Breast epithelium (tissue), 4 donors: ENCODE results near the gene SMIM10L2A. TPM values are rescaled to one million over a fixed set of nuclear protein-coding genes. Genes with fewer than 3 reads are reported as not detected.

Experiments
- DNase-seq, 2 donors: peaks; one replicate each; pipeline ENCODE4 v3.0.0-alpha.2; 2019; ENCODE audit warnings: low spot score in 2 of 2
- H3K27ac ChIP-seq, 2 donors: fragments of 200-600 bp; sonication (generic) in 1 of 2; one replicate each; pipeline ENCODE4 v1.5.1; 2016 to 2019; ENCODE audit warnings: mild to moderate bottlenecking in 1 of 2
- H3K27me3 ChIP-seq, 2 donors: fragments of 200-600 bp; sonication (generic) in 1 of 2; one replicate each; pipeline versions ENCODE4 v1.5.1 to v1.6.0; 2017 to 2019; ENCODE audit warnings: control low read depth in 1 of 2, mild to moderate bottlenecking in 1 of 2
- H3K36me3 ChIP-seq: fragments of 200-600 bp; one replicate; pipeline ENCODE4 v1.5.1; 2019
- H3K4me1 ChIP-seq, 2 donors: fragments of 200-600 bp; sonication (generic); one replicate each; pipeline ENCODE4 v1.5.1; 2016 to 2019; ENCODE audit warnings: control low read depth in 1 of 2
- H3K4me3 ChIP-seq, 3 donors: fragments of 200-600 bp; sonication (generic); 1 replicate in 2 of 3; 2 replicates in 1 of 3; pipeline ENCODE4 v1.5.1; 2016 to 2019; ENCODE audit warnings: mild to moderate bottlenecking in 3 of 3, moderate library complexity in 2 of 3
- H3K9me3 ChIP-seq, 2 donors: fragments of 200-600 bp; sonication (generic) in 1 of 2; one replicate each; pipeline ENCODE4 v1.5.1; 2016 to 2019; ENCODE audit warnings: control low read depth in 1 of 2
- POLR2A ChIP-seq: fragments of 450-650 bp; IDR thresholded peaks from one replicate; pipeline ENCODE4 v1.6.1; 2016; ENCODE audit warnings: antibody characterized with exemption, mild to moderate bottlenecking, moderate library complexity
- POLR2AphosphoS5 ChIP-seq, 3 donors: sonication (generic); formaldehyde crosslinking; IDR thresholded peaks; one replicate each; pipeline ENCODE4 v1.6.1; 2017; ENCODE audit warnings: antibody characterized with exemption in 3 of 3
- intact Hi-C: fragments of 100-400 bp; cut with DNase I; formaldehyde crosslinking; loops from one replicate; pipeline ENCODE4 v1.15.1; 2023; ENCODE audit warnings: low total_unique reads
- total RNA-seq, 3 donors: library from RNA; depleted of rRNA; stranded (reverse); fragments of >200 nt; gene quantifications; one replicate each; pipeline ENCODE4 v1.1.0, GENCODE V29; 2016
- TF ChIP-seq, protein P1 (sequence below), 3 donors: fragments of 450-650 bp; IDR thresholded peaks; one replicate each; pipeline ENCODE4 v1.5.1; 2016 to 2017; ENCODE audit warnings: antibody characterized with exemption in 3 of 3, mild to moderate bottlenecking in 3 of 3, moderate library complexity in 3 of 3

SMIM10L2A gene
- total RNA-seq, 3 donors from 2014 or later, result 1.1 to 2.0 (median 1.3) TPM

DNA sequence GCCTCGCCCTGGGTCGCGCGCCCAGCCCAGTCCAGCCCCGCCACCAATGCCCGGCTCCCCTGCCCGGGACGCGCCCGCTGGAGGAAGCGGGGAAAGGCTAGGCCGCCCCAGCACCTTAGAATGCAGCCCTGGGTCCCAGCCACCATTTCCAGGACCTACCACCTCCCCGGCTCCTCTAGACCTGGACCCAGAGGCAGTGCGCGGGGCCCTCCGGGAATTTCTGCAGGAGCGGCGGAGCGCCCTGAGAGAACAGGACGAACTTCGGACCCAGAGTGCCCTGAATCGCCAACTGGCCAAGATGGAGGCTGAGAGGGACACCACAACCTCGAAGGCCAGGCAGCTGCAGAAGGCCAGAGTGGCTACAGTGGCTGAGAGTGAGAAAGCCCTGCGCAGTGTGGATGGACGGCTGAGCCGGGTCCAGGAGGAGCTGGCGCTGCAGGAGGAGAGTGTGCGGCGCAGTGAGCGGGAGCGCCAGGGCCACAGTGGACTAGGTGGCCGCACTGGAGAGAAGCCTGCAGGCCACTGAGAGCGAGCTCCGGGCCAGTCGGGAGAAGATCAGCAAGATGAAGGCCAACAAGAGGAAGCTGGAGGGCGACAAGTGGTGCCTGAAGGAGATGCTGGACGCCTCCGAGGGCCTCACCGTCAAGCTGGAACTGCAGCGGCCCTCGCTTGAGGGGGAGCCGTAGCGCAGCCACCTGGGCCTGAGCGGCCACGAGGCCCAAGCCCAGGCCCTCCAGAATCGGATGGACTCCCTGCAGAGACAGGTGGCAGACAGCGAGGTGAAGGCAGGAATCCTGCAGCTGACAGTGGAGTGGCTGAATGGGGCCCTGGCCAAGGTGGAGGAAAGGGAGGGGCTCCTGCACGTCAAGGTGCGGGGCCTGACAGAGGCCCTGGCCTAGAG lies 15.5 kb downstream of the SMIM10L2A start:
- Histone ChIP-seq H3K9me3 (no peaks in the 10 kb centered on the region), H3K27me3 (peaks cover 0 to 54% of the 10 kb centered on the region in 2 donors), H3K4me3 (no peak overlapping the region), H3K36me3 (no peaks in the 10 kb centered on the region), H3K4me1 (no peaks in the 10 kb centered on the region), H3K27ac (no peak overlapping the region)
- intact Hi-C loops, result no loop called here
- DNase-seq, result no peak
- TF ChIP-seq POLR2AphosphoS5 (IDR thresholded peaks at IDR 0.05) (no peak), POLR2A (no peak)
- TF ChIP-seq, protein P1, sequence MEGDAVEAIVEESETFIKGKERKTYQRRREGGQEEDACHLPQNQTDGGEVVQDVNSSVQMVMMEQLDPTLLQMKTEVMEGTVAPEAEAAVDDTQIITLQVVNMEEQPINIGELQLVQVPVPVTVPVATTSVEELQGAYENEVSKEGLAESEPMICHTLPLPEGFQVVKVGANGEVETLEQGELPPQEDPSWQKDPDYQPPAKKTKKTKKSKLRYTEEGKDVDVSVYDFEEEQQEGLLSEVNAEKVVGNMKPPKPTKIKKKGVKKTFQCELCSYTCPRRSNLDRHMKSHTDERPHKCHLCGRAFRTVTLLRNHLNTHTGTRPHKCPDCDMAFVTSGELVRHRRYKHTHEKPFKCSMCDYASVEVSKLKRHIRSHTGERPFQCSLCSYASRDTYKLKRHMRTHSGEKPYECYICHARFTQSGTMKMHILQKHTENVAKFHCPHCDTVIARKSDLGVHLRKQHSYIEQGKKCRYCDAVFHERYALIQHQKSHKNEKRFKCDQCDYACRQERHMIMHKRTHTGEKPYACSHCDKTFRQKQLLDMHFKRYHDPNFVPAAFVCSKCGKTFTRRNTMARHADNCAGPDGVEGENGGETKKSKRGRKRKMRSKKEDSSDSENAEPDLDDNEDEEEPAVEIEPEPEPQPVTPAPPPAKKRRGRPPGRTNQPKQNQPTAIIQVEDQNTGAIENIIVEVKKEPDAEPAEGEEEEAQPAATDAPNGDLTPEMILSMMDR (IDR thresholded peaks at IDR 0.05), result no peak

DNA sequence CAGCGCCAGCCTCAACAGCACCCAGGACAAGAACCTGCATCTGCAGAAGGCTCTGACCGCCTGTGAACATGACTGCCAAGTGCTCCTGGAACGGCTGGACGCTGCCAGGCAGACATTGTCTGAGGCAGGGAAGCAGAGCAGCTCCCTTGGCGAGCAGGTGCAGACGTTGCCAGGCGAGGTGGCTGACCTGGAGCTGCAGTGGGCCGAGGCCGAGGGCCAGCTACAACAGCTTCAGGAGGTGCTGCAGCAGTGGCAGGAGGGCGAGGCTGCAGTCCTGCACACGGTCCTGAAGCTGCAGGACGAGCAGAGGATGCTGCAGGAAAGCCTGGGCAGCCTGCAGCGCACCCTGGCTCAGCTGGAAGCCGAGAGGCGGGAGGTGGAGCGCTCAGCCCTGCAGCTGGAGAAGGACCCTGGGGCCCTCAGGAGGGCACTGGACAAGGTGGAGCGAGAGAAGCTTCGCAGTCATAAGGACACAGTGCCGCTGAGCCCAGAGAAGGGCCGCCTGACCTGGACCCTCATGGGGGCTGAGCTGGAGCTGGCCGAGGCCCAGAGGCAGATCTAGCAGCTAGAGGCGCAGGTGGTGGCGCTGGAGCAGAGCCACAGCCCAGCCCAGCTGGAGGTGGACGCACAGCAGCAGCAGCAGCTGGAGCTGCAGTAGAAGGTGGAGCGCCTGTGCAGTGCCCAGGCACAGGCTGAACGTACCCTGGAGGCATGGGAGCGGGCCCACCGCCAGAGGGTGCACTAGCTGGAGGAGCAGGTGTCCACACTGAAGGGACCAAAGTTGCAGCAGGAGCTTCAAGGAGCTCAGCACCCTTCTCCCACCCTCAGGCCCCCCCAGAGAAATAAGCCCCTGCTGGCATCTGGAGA lies 16.4 kb downstream of the SMIM10L2A start:
- Histone ChIP-seq H3K36me3 (no peaks in the 10 kb centered on the region), H3K27ac (no peak overlapping the region), H3K9me3 (no peaks in the 10 kb centered on the region), H3K4me3 (no peak overlapping the region), H3K4me1 (no peaks in the 10 kb centered on the region), H3K27me3 (peaks cover 0 to 49% of the 10 kb centered on the region in 2 donors)
- no peak for DNase-seq
- intact Hi-C loops, result no loop called here
- TF ChIP-seq POLR2A (no peak), POLR2AphosphoS5 (IDR thresholded peaks at IDR 0.05) (no peak)
- TF ChIP-seq, protein P1 (IDR thresholded peaks at IDR 0.05), result no peak

DNA sequence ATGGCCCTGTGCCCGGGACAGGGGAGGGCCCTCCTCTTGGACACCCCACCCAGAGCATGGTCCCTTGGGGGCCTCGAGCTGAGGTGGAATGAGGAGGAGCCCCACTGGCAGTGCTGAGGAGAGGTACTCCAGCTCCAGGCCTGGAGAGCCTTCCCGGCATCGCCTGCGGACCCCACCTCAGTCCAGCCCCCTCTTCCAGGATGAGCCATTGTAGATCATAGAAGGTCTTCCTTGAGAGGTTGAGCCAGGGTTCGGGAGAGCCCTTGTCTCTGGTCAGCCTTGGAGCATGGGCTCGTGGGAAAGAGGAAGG lies 16.9 kb downstream of the SMIM10L2A start:
- TF ChIP-seq POLR2AphosphoS5 (IDR thresholded peaks at IDR 0.05) (no peak), POLR2A (no peak)
- TF ChIP-seq, protein P1 (IDR thresholded peaks at IDR 0.05), result no peak

DNA sequence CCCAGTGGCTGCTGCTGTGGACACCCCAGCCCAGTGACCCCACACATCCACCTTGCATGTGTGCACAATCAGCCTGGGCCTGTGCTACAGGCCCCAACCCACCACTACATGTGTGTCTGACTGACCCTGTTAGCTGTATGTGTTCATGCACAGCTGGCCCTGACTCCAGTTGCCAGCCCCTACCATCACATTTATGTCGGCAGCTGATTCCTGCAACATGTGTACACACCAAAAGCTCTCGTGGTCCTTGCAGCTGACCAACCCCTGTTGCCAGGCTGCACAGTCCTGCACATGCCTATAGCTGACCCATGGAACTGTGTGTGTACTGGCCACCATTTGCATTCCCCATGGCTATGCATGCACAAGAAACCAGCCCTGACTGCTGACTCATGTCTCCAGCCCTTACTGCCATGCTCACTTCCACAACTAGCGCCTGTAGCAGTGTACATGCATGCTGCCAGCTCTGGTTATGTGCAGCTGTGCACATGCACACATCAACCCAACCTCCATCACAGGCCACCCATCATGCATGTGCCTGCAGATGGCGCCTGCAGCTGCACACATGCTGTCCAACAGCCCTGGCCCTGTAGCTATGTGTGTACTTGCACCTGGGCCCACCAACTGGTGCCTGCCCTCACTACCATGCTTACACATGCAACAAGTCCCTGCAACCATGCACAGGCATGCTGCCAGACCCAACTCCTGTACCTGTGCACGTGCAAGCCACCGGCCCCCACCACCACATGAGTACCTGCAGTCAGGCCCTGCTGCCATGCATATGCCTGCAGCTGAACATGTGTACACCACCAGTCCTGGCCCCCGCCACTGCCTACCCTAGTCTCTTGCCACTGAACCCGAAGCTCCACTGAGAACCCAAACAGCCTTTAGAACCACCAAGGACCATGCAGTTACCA lies 28.1 kb downstream of the SMIM10L2A start:
- Histone ChIP-seq H3K4me1 (no peaks in the 10 kb centered on the region), H3K27me3 (peaks cover 0 to 24% of the 10 kb centered on the region in 2 donors), H3K36me3 (no peaks in the 10 kb centered on the region), H3K27ac (no peak overlapping the region), H3K9me3 (no peaks in the 10 kb centered on the region), H3K4me3 (no peak overlapping the region)
- intact Hi-C loops, result no loop called here
- TF ChIP-seq POLR2AphosphoS5 (IDR thresholded peaks at IDR 0.05) (no peak), POLR2A (no peak)
- TF ChIP-seq, protein P1 (IDR thresholded peaks at IDR 0.05), result no peak
- no peak for DNase-seq

More for the DNA sequence above, 16.9 kb downstream of the SMIM10L2A start:
- H3K27ac ChIP-seq, result no peak overlapping the region
- no peak for DNase-seq
- H3K4me3 ChIP-seq, result no peak overlapping the region
- H3K9me3 ChIP-seq, result no peaks in the 10 kb centered on the region
- H3K27me3 ChIP-seq, result peaks cover 0 to 43% of the 10 kb centered on the region in 2 donors
- intact Hi-C loops, result no loop called here
- H3K4me1 ChIP-seq, result no peaks in the 10 kb centered on the region
- H3K36me3 ChIP-seq, result no peaks in the 10 kb centered on the region
